Pulmonary artery endothelial cell (primary cell): Measurements from ENCODE around the gene CACNA1C. TPM values are rescaled to one million over a fixed set of nuclear protein-coding genes. Genes with fewer than 3 reads are reported as not detected.

Source experiments
- DNase-seq: peaks from one replicate; pipeline ENCODE4 v3.0.0-alpha.2; 2011; ENCODE audit warnings: low read depth, low spot score
- total RNA-seq: library from RNA; depleted of rRNA; stranded (reverse); fragments of >200 nt; gene quantifications from 2 replicates; pipeline ENCODE4 v1.2.3, GENCODE V29; 2014

The CACNA1C gene
- total RNA-seq, 1 donor from 2014 or later: not detected

- DNase-seq: no peak
Measured at GRCh38 chr12:2575245-2575644, 522.5 kb downstream of the CACNA1C start.

- no peak for DNase-seq
Measured at GRCh38 chr12:2578211-2578610, 525.4 kb downstream of the CACNA1C start.

GRCh38 chr12:2578772-2579171, 526.0 kb downstream of the CACNA1C start:
- no peak for DNase-seq

- no peak for DNase-seq
Measured at GRCh38 chr12:2580821-2581220, 528.0 kb downstream of the CACNA1C start.

GRCh38 chr12:2581293-2582045, 528.7 kb downstream of the CACNA1C start:
- no peak for DNase-seq

GRCh38 chr12:2582631-2583030, 529.8 kb downstream of the CACNA1C start:
- no peak for DNase-seq

GRCh38 chr12:2583091-2583497, 530.3 kb downstream of the CACNA1C start:
- no peak for DNase-seq

- no peak for DNase-seq
Measured at GRCh38 chr12:2583642-2584401, 531.0 kb downstream of the CACNA1C start.

GRCh38 chr12:2586156-2587038, 533.6 kb downstream of the CACNA1C start:
- DNase-seq: no peak

- DNase-seq: no peak
Measured at GRCh38 chr12:2588345-2588744, 535.6 kb downstream of the CACNA1C start.

- no peak for DNase-seq
Measured at GRCh38 chr12:2589381-2589780, 536.6 kb downstream of the CACNA1C start.

- no peak for DNase-seq
Measured at GRCh38 chr12:2593045-2593444, 540.3 kb downstream of the CACNA1C start.

- no peak for DNase-seq
Measured at GRCh38 chr12:2596441-2596840, 543.7 kb downstream of the CACNA1C start.

- no peak for DNase-seq
Measured at GRCh38 chr12:2605301-2605700, 552.5 kb downstream of the CACNA1C start.

- DNase-seq: no peak
Measured at GRCh38 chr12:2606186-2606910, 553.6 kb downstream of the CACNA1C start.

- DNase-seq: no peak
Measured at GRCh38 chr12:2607881-2608607, 555.3 kb downstream of the CACNA1C start.

- no peak for DNase-seq
Measured at GRCh38 chr12:2608608-2608945, 555.8 kb downstream of the CACNA1C start.

GRCh38 chr12:2609020-2609419, 556.2 kb downstream of the CACNA1C start:
- DNase-seq: no peak

- no peak for DNase-seq
Measured at GRCh38 chr12:2610358-2610757, 557.6 kb downstream of the CACNA1C start.

- DNase-seq: peak; percentile 7
Measured at GRCh38 chr12:2613326-2614073, 560.7 kb downstream of the CACNA1C start.
